HepG2 (cell line): ENCODE results near the gene YY1. TPM values are rescaled to one million over a fixed set of nuclear protein-coding genes. Genes with fewer than 3 reads are reported as not detected.
A peak's percentile ranks its signal among the peaks of the same experiment; 100 is the strongest.

Experiments used
- CCDC6 ChIP-seq: sonication (generic); formaldehyde crosslinking; IDR thresholded peaks from 2 replicates; pipeline ENCODE4 v1.8.1; 2022; ENCODE audit warnings: mild to moderate bottlenecking, missing genetic modification reagents, moderate library complexity
- EHMT2 ChIP-seq: fragments of 200-600 bp; sonication (generic); IDR thresholded peaks from 2 replicates; pipeline ENCODE4 v1.7.0; 2017; ENCODE audit warnings: antibody characterized with exemption, low read depth, low read length, borderline replicate concordance
- FOXA3 ChIP-seq: IDR thresholded peaks from 2 replicates; pipeline ENCODE4 v1.6.1; 2016; ENCODE audit warnings: missing genetic modification reagents, missing compliant biosample characterization
- GABPB1 ChIP-seq: IDR thresholded peaks from 2 replicates; pipeline ENCODE4 v1.6.1; 2016; ENCODE audit warnings: mild to moderate bottlenecking, missing genetic modification reagents, moderate library complexity, missing compliant biosample characterization
- IKZF5 ChIP-seq: IDR thresholded peaks from 2 replicates; pipeline ENCODE4 v1.6.1; 2018; ENCODE audit warnings: missing genetic modification reagents, mild to moderate bottlenecking, missing compliant biosample characterization
- MTA1 ChIP-seq: sonication (generic); formaldehyde crosslinking; IDR thresholded peaks from 2 replicates; pipeline ENCODE4 v1.4.0; 2020; ENCODE audit warnings: missing genetic modification reagents, mild to moderate bottlenecking, borderline replicate concordance
- MXD3 ChIP-seq: IDR thresholded peaks from 2 replicates; pipeline ENCODE4 v1.6.1; 2016; ENCODE audit warnings: mild to moderate bottlenecking, missing biosample characterization, missing genetic modification reagents
- MYC ChIP-seq: sonication (generic); formaldehyde crosslinking; IDR thresholded peaks from 2 replicates; pipeline ENCODE4 v1.9.0; 2021; ENCODE audit warnings: missing genetic modification reagents, borderline replicate concordance
- PRDM4 ChIP-seq: sonication (generic); formaldehyde crosslinking; IDR thresholded peaks from 2 replicates; pipeline ENCODE4 v1.9.0; 2021; ENCODE audit warnings: missing genetic modification reagents, borderline replicate concordance
- RAD21 ChIP-seq: fragments of 450-650 bp; formaldehyde crosslinking; IDR thresholded peaks from 2 replicates; pipeline ENCODE4 v1.5.0; 2020; ENCODE audit warnings: mild to moderate bottlenecking
- TEF ChIP-seq: sonication (generic); formaldehyde crosslinking; IDR thresholded peaks from 2 replicates; pipeline ENCODE4 v1.5.0; 2020; ENCODE audit warnings: missing genetic modification reagents
- ZFX ChIP-seq: sonication (generic); formaldehyde crosslinking; IDR thresholded peaks from 2 replicates; pipeline ENCODE4 v1.4.0; 2020; ENCODE audit warnings: mild to moderate bottlenecking, low read depth, missing genetic modification reagents, moderate library complexity
- ZNF230 ChIP-seq: sonication (generic); formaldehyde crosslinking; IDR thresholded peaks from 2 replicates; pipeline ENCODE4 v1.4.0; 2020; ENCODE audit warnings: mild to moderate bottlenecking, missing genetic modification reagents
- ZNF451 ChIP-seq: sonication (generic); formaldehyde crosslinking; IDR thresholded peaks from 2 replicates; pipeline ENCODE4 v1.5.0; 2020; ENCODE audit warnings: mild to moderate bottlenecking, missing genetic modification reagents
- ZNF569 ChIP-seq: sonication (generic); formaldehyde crosslinking; IDR thresholded peaks from 2 replicates; pipeline ENCODE4 v1.5.0; 2020; ENCODE audit warnings: mild to moderate bottlenecking, missing genetic modification reagents, moderate library complexity, borderline replicate concordance
- ZNF644 ChIP-seq: IDR thresholded peaks from 2 replicates; pipeline ENCODE4 v1.6.1; 2016; ENCODE audit warnings: low read depth
- ZNF672 ChIP-seq: sonication (generic); formaldehyde crosslinking; IDR thresholded peaks from 2 replicates; pipeline ENCODE4 v1.8.1; 2022; ENCODE audit warnings: missing genetic modification reagents
- ZNF691 ChIP-seq: sonication (generic); formaldehyde crosslinking; IDR thresholded peaks from 2 replicates; pipeline ENCODE4 v1.4.0; 2020; ENCODE audit warnings: missing genetic modification reagents, low read depth, mild to moderate bottlenecking, borderline replicate concordance
- ZNF703 ChIP-seq: sonication (generic); formaldehyde crosslinking; IDR thresholded peaks from 2 replicates; pipeline ENCODE4 v1.5.1; 2020; ENCODE audit warnings: missing genetic modification reagents, mild to moderate bottlenecking, moderate library complexity, borderline replicate concordance
- ZNF850 ChIP-seq: sonication (generic); formaldehyde crosslinking; conservative IDR thresholded peaks from 2 replicates; pipeline ENCODE4 v1.9.0; 2021; ENCODE audit warnings: mild to moderate bottlenecking, missing genetic modification reagents
- ZNF879 ChIP-seq: sonication (generic); formaldehyde crosslinking; IDR thresholded peaks from 2 replicates; pipeline ENCODE4 v1.8.1; 2023; ENCODE audit warnings: missing genetic modification reagents
- ZNF883 ChIP-seq: sonication (generic); formaldehyde crosslinking; IDR thresholded peaks from 2 replicates; pipeline ENCODE4 v1.5.1; 2020; ENCODE audit warnings: mild to moderate bottlenecking, missing genetic modification reagents; ENCODE audit errors: not compliant biosample characterization
- polyA plus RNA-seq, 8 experiments: library from polyadenylated mRNA; depleted of rRNA in 3 of 8; stranded (reverse) in 7 of 8; unstranded in 1 of 8; fragments of >200 nt; fragmentation: Illumina TruSeq in 4 of 8; extraction: Trizol in 4 of 8; gene quantifications; 2 replicates each; pipeline versions ENCODE4 v1.2.1 to v1.2.3, GENCODE V29; 2011 to 2016; ENCODE audit warnings: low read depth in 4 of 8, missing spikeins in 1 of 8, mixed read lengths in 1 of 8; ENCODE audit not compliant: insufficient read depth in 1 of 8
- total RNA-seq, 5 experiments: library from RNA; depleted of rRNA; stranded (reverse); fragments of >200 nt; fragmentation: Illumina TruSeq; extraction: Trizol; gene quantifications; 2 replicates each; pipeline ENCODE4 v1.2.3, GENCODE V29; 2016; ENCODE audit warnings: low read depth in 1 of 5
- TF ChIP-seq, protein P1 (sequence below): sonication (generic); formaldehyde crosslinking; IDR thresholded peaks from 2 replicates; pipeline ENCODE4 v1.5.0; 2020; ENCODE audit warnings: missing genetic modification reagents

The YY1 gene
- total and polyA plus RNA-seq, 2 of the 13 experiments (the other 11 are each of a cell fraction or from before 2014, with no cell fraction given): 29.4 to 68.1 TPM

GRCh38 chr14:100323121-100323941, 84.4 kb downstream of the YY1 start, which contains the start of gene SLC25A47 (continued):
- TF ChIP-seq ZNF879 (CRISPR knock-in tag) (no peak), MTA1 (CRISPR knock-in tag) (peak; percentile 67; the same call in 1 of the 2 replicates), EHMT2 (no peak), MXD3 (CRISPR knock-in tag) (no peak), IKZF5 (no peak), ZNF691 (0 out of 2 replicates have a peak, but pooled peaks have one; percentile 20), CCDC6 (CRISPR knock-in tag) (no peak), GABPB1 (CRISPR knock-in tag) (peak; percentile 84), ZNF883 (CRISPR knock-in tag) (no peak), ZNF569 (no peak), ZNF451 (CRISPR knock-in tag) (0 out of 2 replicates have a peak, but pooled peaks have one; percentile 12), MYC (CRISPR knock-in tag) (no peak), FOXA3 (CRISPR knock-in tag) (no peak), ZNF230 (peak; percentile 59; the same call in 1 of the 2 replicates), ZNF644 (no peak), PRDM4 (CRISPR knock-in tag) (no peak), ZNF850 (CRISPR knock-in tag) (0 out of 2 replicates have a peak, but pooled peaks have one; percentile 47), ZFX (CRISPR knock-in tag) (peak; percentile 31; the same call in 1 of the 2 replicates), RAD21 (CRISPR knock-in tag) (no peak), TEF (CRISPR knock-in tag) (no peak), ZNF672 (CRISPR knock-in tag) (no peak), ZNF703 (CRISPR knock-in tag) (no peak)
- TF ChIP-seq, protein P1, sequence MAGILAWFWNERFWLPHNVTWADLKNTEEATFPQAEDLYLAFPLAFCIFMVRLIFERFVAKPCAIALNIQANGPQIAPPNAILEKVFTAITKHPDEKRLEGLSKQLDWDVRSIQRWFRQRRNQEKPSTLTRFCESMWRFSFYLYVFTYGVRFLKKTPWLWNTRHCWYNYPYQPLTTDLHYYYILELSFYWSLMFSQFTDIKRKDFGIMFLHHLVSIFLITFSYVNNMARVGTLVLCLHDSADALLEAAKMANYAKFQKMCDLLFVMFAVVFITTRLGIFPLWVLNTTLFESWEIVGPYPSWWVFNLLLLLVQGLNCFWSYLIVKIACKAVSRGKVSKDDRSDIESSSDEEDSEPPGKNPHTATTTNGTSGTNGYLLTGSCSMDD (CRISPR knock-in tag): no peak
